Suppressor macrophage (primary cell): Measurements from ENCODE around the gene TMEM205.
"Not testable (repeated sequence)": the region's sequence is repeated elsewhere in the genome, so short reads cannot be mapped to it uniquely, and the experiment has no call there.

Source experiments
- DNase-seq, 4 experiments: peaks; one replicate each; pipeline ENCODE4 v3.0.0-alpha.2; 2020 to 2022

TMEM205 gene

GRCh38 chr19:11373166-11373884, 27.3 kb upstream of the TMEM205 start:
- DNase-seq: no peak

- DNase-seq: no peak
These were observed 24.7 kb upstream of the TMEM205 start for GRCh38 chr19:11370744-11371143.

GRCh38 chr19:11367528-11367927, 21.5 kb upstream of the TMEM205 start:
- DNase-seq: no peak

GRCh38 chr19:11365557-11366117, 19.6 kb upstream of the TMEM205 start:
- no peak for DNase-seq

- no peak for DNase-seq
These were observed 18.9 kb upstream of the TMEM205 start for GRCh38 chr19:11364935-11365334.

GRCh38 chr19:11364296-11364904, 18.3 kb upstream of the TMEM205 start:
- DNase-seq: no peak

- DNase-seq: no peak
These were observed 17.8 kb upstream of the TMEM205 start for GRCh38 chr19:11363881-11364280.

- no peak for DNase-seq
These were observed 16.0 kb upstream of the TMEM205 start for GRCh38 chr19:11361771-11362731.

GRCh38 chr19:11361037-11361770, 15.1 kb upstream of the TMEM205 start:
- no peak for DNase-seq

GRCh38 chr19:11359421-11359820, 13.4 kb upstream of the TMEM205 start:
- no peak for DNase-seq

- DNase-seq: no peak
These were observed 10.8 kb upstream of the TMEM205 start for GRCh38 chr19:11356676-11357550.

- no peak for DNase-seq
These were observed 10.0 kb upstream of the TMEM205 start for GRCh38 chr19:11356074-11356397.

GRCh38 chr19:11355160-11356073, 9.3 kb upstream of the TMEM205 start, which contains the start of gene PLPPR2:
TSS of gene PLPPR2 (plus strand) at chr19:11355432. CDS start at chr19:11357674, 2,242 bp downstream.
- peak; percentile 93 to 98 (median 94) for DNase-seq

GRCh38 chr19:11354102-11354501, 8.0 kb upstream of the TMEM205 start:
- DNase-seq: not testable (repeated sequence)

GRCh38 chr19:11349171-11349570, 3.1 kb upstream of the TMEM205 start:
- no peak for DNase-seq

- DNase-seq: no peak
These were observed 1.5 kb upstream of the TMEM205 start for GRCh38 chr19:11347546-11348039.

GRCh38 chr19:11345122-11345803, 805 bp downstream of the TMEM205 start:
- DNase-seq: no peak

GRCh38 chr19:11342429-11342828, 3.6 kb downstream of the TMEM205 start:
- no peak for DNase-seq

- not testable (repeated sequence) for DNase-seq
These were observed 6.0 kb downstream of the TMEM205 start for GRCh38 chr19:11340099-11340467.
